Left lobe of liver (tissue), 2 donors: Measurements from ENCODE around the gene ENKD1. TPM values are rescaled to one million over a fixed set of nuclear protein-coding genes. Genes with fewer than 3 reads are reported as not detected.

Source experiments
- ATAC-seq: fragments of 200-7000 bp; cut with Tn5 transposase; one replicate; pipeline ENCODE4 v1.9.1; 2020; ENCODE audit warnings: mild to moderate bottlenecking, moderate library complexity
- DNase-seq: peaks from one replicate; pipeline ENCODE4 v3.0.0-alpha.2; 2020; ENCODE audit warnings: low spot score
- total RNA-seq: library from RNA; stranded (reverse); gene quantifications from one replicate; pipeline ENCODE4 v1.2.1, GENCODE V29; 2021
- donor health status: DM: no; HTN: no; CAD: no; lungs with moderate emphysema.
- donor health status: DM: no; HTN: yes; CAD: no.

ENKD1 gene
- total RNA-seq, 1 donor from 2014 or later: 10.6 TPM

- ATAC-seq (no peak), DNase-seq (no peak)
Observed at GRCh38 chr16:67664258-67664657, 2.3 kb downstream of the ENKD1 start.

DNA sequence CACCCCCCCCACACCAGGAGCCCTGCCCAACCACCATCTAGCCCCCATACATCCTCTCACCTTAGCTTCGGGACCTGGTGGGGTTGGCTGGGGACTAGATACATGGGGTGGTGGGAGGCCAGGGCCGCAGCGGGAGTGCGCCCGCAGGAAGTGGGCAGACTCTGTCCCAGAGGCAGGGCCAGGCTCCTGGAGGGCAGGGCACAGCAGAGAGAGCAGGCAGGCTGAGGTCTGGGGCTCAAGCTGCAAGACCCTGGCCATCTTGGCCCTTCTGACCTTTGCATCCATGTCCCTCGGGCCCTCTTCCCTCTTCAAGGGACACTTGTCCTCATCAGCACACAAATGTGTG is 2.7 kb downstream of the ENKD1 start:
- no peak for ATAC-seq
- no peak for DNase-seq

GRCh38 chr16:67663151-67663876 is 3.2 kb downstream of the ENKD1 start:
- ATAC-seq (peak; percentile 21), DNase-seq (peak; percentile 81)

- no peak for DNase-seq
- no peak for ATAC-seq
Observed at GRCh38 chr16:67662653-67663010, 3.9 kb downstream of the ENKD1 start.

- ATAC-seq (no peak), DNase-seq (no peak)
Observed at GRCh38 chr16:67661886-67662652, 4.5 kb downstream of the ENKD1 start.

GRCh38 chr16:67661101-67661761 is 5.3 kb downstream of the ENKD1 start:
- DNase-seq (no peak), ATAC-seq (no peak)

GRCh38 chr16:67660564-67661028 is 6.0 kb downstream of the ENKD1 start, which contains the start of gene PARD6A:
TSS of gene PARD6A (plus strand) at chr16:67660960. CDS start at chr16:67661039, 79 bp downstream.
- DNase-seq: peak; percentile 95
- ATAC-seq: peak; percentile 81

DNA sequence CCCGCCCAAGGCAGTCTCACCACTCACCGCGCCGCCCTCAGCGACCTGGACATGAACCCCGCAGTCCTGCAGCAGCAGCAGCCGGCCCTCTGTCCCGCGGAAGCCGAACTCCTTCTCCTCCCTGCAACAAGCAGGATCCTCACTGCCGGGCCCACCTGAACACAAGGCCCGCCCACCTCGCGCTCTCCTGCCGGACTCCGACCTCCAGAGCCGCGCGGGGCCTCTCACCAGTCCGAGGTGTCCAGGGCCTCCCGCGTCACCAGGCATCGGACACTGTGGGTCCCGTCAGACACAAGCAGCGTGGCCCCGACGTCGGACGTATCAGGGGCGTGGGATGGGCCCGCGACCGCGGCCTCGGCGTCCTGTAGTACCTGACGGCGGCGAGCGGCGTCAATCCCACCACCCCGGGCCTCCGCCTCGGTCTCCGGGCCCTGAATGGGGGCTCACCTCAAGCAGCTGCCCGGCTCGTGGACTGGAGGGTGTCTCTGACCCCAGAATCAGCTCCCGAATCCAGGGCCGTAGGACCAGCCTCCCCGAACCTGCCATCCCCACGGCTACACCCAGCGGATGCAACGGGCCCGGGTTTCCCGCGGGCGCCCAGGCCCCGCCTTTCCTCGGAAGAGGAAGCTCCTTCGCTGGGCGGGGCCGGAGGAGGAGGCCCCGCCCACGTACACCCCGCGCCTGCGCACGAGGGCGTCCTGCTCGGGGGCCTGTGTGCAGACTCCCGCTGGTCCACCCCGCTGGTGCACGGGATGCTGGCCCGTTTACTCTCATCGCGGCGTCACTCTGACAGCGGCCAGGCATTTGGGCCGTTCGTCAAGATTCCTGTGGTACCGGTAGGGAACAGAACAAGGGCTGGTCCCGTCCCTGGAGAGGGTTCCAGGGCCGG is 6.6 kb downstream of the ENKD1 start, which contains the start of gene ACD:
Gene ACD (minus strand): TSS at position 586 of the 889 bp plus-strand sequence. CDS start 40 bp downstream, at position 546.
- ATAC-seq: peak; percentile 86
- peak; percentile 92 for DNase-seq

DNA sequence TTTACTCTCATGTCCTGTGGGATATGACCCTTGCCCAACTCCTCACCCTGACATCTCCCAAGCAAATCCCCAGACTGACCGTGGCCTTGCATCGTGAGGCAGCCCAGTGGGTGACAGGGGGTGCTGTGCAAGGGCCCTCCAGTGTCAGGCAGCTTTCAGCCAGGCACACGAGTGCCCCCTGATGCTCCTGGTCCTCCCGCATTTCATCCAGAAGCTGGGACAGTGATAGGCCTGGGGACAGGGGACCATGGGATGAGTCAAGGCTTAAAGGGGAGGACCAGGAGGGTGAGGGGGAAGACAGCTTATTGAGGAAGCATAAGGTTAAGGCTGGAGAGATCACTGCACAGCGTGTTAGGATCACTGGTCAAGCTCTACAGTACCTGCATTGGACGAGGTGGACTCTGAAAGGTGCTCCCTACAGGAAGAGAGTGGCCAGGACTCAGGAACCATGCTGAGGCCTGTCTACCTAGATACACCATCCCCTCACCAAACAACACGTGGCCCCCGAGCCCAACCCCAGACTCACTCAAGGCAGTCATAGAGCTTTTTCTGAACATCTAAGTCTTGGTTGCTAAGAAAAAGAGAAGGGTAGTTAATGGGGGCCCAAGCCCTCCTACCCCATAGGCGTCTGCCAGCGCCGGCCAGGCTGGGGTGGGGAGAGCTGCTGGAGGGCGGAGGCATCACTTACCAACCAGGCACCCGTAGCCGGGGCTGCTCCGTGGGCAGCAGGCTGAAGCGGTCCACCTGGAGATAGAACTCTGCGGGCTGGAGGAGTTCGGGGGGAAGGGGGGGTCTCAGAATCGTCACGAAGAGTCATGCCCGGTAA is 7.5 kb downstream of the ENKD1 start:
- no peak for ATAC-seq
- no peak for DNase-seq

DNA sequence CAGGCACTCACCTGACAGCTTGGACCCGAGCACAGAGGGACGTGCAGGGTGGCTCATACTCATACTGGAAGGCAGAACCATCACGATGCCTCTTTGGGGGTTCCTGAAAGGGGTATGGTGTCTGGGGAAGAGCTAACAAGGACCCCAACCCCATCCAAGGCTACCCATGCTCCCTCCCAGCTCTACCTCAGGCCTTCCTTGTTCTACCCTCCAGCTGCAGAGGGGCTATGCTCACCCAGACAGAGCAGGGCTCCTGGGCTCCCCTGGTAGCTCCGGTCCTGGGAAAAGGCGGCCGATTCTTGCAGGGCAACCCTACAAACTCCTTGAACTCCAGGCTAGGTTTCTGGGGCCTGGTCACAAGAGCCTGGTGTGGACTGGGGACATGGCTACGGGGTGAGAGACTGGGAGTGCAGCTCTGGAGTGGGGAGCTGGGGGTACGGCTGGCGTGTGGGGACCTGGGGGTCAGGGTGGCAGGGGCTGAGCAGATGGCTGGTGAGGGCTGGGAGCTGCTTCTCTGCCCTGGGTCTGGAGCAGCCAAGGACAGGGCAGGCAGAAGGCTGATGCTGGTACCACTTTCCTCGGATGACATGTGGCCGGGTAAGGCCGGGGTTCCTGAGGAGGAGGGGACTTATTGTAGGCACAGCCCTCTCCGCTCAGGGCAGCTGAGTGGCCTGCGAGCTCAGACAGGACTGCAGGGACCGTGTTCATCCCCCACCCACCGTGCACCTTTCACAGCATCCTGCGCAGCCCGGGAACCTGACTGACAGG is 8.6 kb downstream of the ENKD1 start:
- DNase-seq (no peak), ATAC-seq (no peak)

DNA sequence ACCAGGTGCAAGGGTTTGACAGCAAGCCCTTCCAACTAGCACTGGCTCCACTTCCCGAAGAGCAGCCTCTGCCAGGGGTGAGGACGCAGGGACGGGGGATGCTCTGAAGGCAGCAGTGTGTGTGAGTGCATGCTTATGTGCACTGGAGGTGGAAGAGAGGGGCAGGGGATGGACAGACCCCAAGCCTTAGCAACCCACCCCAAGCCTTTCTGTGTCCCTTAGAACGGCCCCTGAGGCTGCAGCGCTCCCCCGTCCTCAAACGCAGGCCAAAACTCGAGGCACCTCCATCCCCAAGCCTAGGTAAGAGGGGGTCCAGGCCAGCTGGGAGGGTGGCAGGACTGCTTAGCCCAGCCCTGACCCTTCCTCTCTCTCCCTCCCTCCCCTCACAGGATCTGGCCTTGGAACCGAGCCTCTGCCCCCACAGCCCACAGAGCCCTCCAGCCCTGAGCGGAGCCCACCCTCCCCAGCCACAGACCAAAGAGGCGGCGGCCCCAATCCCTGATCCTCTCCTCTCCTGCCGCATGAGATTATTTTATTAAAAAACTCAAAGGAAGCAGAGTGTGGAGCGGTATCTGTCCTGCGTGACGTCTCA is 9.4 kb downstream of the ENKD1 start:
- DNase-seq: no peak
- no peak for ATAC-seq

- DNase-seq (no peak), ATAC-seq (no peak)
Observed at GRCh38 chr16:67656344-67657016, 10.1 kb downstream of the ENKD1 start.

GRCh38 chr16:67655363-67655762 is 11.2 kb downstream of the ENKD1 start:
- ATAC-seq: no peak

DNA sequence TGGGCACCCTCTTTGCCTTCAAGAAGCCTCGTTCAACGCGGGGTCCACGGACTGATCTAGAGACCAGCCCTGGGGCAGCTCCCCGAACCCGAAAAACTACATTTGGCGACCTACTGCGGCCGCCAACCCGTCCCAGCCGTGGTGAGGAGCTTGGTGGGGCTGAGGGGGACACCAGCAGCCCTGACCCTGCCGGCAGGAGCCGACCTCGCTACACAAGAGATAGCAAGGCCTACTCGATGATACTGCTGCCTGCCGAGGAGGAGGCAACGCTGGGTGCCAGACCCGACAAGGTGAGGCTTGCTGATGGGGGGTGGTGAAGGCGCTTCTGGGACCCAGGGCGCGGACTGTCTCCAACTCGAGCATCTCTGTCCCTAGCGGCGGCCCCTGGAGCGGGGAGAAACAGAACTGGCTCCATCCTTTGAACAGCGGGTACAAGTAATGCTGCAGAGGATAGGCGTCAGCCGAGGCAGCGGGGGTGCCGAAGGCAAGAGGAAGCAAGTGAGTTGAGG is 12.1 kb downstream of the ENKD1 start:
- ATAC-seq (no peak), DNase-seq (no peak)

More at GRCh38 chr16:67655363-67655762, 11.2 kb downstream of the ENKD1 start:
- DNase-seq: no peak

DNA sequence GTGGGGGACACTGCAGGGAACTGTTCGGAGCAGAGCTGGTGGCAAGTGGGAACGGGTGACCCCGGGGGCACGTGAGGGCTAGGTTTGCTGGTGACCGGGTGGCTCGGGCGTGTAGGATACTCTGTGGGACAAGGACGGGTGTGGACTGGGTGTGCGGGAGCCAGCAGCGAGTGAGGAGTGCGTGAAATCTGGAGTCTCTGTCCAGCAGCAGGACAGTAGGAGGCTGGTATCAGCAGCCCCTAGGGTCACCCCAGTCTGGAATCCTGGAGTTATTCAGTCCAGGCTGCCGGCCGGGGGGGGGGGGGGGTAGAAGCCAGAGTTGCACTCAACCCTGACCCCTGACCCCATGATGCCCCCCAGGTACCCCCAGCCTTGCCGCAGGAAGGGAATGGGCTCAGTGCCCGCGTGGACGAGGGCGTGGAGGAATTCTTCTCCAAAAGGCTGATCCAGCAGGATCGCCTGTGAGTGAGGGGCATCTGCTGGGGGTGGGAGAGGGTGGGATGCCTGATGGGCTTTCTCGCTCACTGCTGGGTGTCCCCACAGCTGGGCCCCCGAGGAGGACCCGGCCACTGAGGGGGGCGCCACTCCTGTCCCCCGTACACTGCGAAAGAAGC is 12.7 kb downstream of the ENKD1 start:
- ATAC-seq (no peak), DNase-seq (no peak)

DNA sequence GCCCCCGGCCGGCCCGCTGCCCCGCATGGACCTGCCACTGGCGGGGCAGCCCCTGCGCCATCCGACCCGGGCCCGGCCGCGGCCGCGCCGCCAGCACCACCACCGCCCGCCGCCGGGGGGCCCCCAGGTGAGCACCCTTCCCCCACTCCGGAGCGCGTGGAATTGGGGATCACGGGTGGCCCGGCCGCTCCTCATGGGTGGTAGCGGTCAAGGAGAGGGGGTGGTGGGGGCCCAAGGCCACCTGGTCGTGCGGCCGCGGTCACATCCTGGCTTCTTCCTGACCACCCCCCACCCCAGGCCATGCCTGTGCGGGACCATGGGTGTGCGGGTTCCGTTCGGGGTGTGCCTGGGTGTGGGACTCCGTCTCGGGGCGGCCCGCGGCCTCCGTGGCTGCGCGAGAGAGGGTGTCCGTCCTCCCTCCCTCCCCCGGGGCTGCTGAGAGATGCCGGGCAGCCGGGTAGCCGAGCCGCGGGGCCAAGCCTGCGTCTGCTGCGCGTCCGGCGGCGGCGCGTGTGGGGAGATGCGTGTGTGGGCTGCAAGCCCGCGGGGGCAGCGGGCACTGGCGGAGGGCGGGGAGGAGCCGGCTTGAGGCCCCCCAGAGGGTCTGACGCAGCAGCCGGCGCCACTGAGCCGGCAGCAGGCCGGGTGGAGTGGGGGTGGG is 13.3 kb downstream of the ENKD1 start:
- no peak for DNase-seq
- ATAC-seq: no peak
